Duodenal mucosa (tissue), 2 donors: ENCODE results near the gene FAM90A1.
"Not testable (repeated sequence)": the region's sequence is repeated elsewhere in the genome, so short reads cannot be mapped to it uniquely, and the experiment has no call there.

Source experiments
- H3K27ac ChIP-seq: one replicate; pipeline ENCODE4 v1.7.0; 2013; ENCODE audit warnings: low read depth, low read length
- H3K27me3 ChIP-seq, 2 donors: one replicate each; pipeline ENCODE4 v1.7.0; 2013; ENCODE audit warnings: low read length in 2 of 2, control low read depth in 1 of 2; ENCODE audit not compliant: insufficient read depth in 2 of 2, control insufficient read depth in 1 of 2
- H3K36me3 ChIP-seq, 2 donors: one replicate each; pipeline ENCODE4 v1.7.0; 2013; ENCODE audit warnings: low read length in 2 of 2, control low read depth in 1 of 2; ENCODE audit not compliant: insufficient read depth in 2 of 2, control insufficient read depth in 1 of 2
- H3K4me1 ChIP-seq, 2 donors: one replicate each; pipeline ENCODE4 v1.7.0; 2013; ENCODE audit warnings: low read length in 2 of 2, control low read depth in 1 of 2; ENCODE audit not compliant: insufficient read depth in 2 of 2, control insufficient read depth in 1 of 2
- H3K4me3 ChIP-seq, 2 donors: one replicate each; pipeline ENCODE4 v1.7.0; 2013; ENCODE audit warnings: low read length in 2 of 2, low read depth in 1 of 2
- H3K9ac ChIP-seq, 2 donors: one replicate each; pipeline ENCODE4 v1.7.0; 2013; ENCODE audit warnings: low read length in 2 of 2, low read depth in 1 of 2
- H3K9me3 ChIP-seq, 2 donors: one replicate each; pipeline ENCODE4 v1.7.0; 2013; ENCODE audit warnings: low read length in 2 of 2, control low read depth in 1 of 2; ENCODE audit not compliant: control insufficient read depth in 1 of 2

Gene FAM90A1

DNA sequence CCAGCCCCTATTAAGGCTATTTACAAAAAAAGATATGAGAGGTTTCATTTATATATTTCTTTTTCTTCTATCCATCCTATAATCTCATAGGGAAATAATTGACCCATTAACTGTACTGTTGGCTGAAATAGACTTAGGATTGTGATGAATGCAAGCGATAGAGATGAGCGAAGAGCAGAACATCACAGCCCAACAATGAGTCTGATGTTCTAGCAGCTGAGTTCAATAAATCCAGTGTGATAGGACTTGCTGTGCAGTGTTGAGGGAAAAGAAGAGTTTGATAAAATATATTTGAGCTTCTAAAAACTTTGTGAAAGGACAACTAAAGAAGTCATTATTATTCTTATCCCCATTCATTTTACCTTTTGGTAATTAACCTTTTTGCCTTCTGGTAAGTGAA lies 54.5 kb downstream of the FAM90A1 start:
- H3K27ac ChIP-seq, H3K27me3 ChIP-seq, H3K4me1 ChIP-seq, H3K9me3 ChIP-seq, H3K36me3 ChIP-seq, H3K9ac ChIP-seq, H3K4me3 ChIP-seq: not testable (repeated sequence)
